DOHH2 (cell line): ENCODE measurements around the gene IL17REL.

Experiments
- H3F3A ChIP-seq: fragments of 200-600 bp; sonication (generic), shearing (Covaris generic); 2 replicates; pipeline ENCODE4 v1.6.0; 2016; ENCODE audit warnings: antibody characterized with exemption, mild to moderate bottlenecking; ENCODE audit not compliant: control insufficient read depth, insufficient read depth
- H3K27ac ChIP-seq: fragments of 200-600 bp; sonication (generic); 2 replicates; pipeline ENCODE4 v1.5.1; 2014; ENCODE audit warnings: low read depth, mild to moderate bottlenecking, low read length, moderate library complexity
- H3K27me3 ChIP-seq: fragments of 200-600 bp; sonication (generic); 2 replicates; pipeline ENCODE4 v1.6.1; 2014; ENCODE audit warnings: mild to moderate bottlenecking, low read length, mixed read lengths; ENCODE audit not compliant: control insufficient read depth
- H3K36me3 ChIP-seq: fragments of 200-600 bp; sonication (generic); 2 replicates; pipeline ENCODE4 v1.6.1; 2014; ENCODE audit warnings: mild to moderate bottlenecking, low read length, moderate library complexity, mixed read lengths; ENCODE audit not compliant: control insufficient read depth
- H3K4me1 ChIP-seq: fragments of 200-600 bp; sonication (generic); 2 replicates; pipeline ENCODE4 v1.6.1; 2014; ENCODE audit warnings: mild to moderate bottlenecking, low read length, mixed read lengths; ENCODE audit not compliant: control insufficient read depth
- H3K4me2 ChIP-seq: fragments of 200-600 bp; sonication (generic); 2 replicates; pipeline ENCODE4 v1.6.0; 2014; ENCODE audit warnings: mild to moderate bottlenecking, low read length, moderate library complexity
- H3K4me3 ChIP-seq: fragments of 200-600 bp; sonication (generic); 2 replicates; pipeline ENCODE4 v1.5.1; 2014; ENCODE audit warnings: mild to moderate bottlenecking, low read length, mixed read lengths
- H3K79me2 ChIP-seq: fragments of 200-600 bp; sonication (generic); 2 replicates; pipeline ENCODE4 v1.6.1; 2014; ENCODE audit warnings: mild to moderate bottlenecking, low read length, mixed read lengths; ENCODE audit not compliant: control insufficient read depth
- H3K9me2 ChIP-seq: fragments of 200-600 bp; sonication (generic); replicated peaks from 2 replicates; pipeline ENCODE4 v1.6.1; 2014; ENCODE audit warnings: mild to moderate bottlenecking, low read length, mixed read lengths; ENCODE audit not compliant: control insufficient read depth
- H3K9me3 ChIP-seq: fragments of 200-600 bp; sonication (generic); 2 replicates; pipeline ENCODE4 v1.6.1; 2014; ENCODE audit warnings: antibody characterized with exemption, low read length, mixed read lengths; ENCODE audit not compliant: control insufficient read depth, insufficient read depth
- H4K20me1 ChIP-seq: fragments of 200-600 bp; sonication (generic); 2 replicates; pipeline ENCODE4 v1.6.0; 2014; ENCODE audit warnings: low read depth, mild to moderate bottlenecking, antibody characterized with exemption, low read length, moderate library complexity; ENCODE audit not compliant: control insufficient read depth, insufficient read depth
- EZH2phosphoT487 ChIP-seq: fragments of 200-600 bp; sonication (generic); IDR thresholded peaks from 2 replicates; pipeline ENCODE4 v1.6.1; 2017; ENCODE audit warnings: borderline replicate concordance, mild to moderate bottlenecking, antibody characterized with exemption, low read length, moderate library complexity, mixed read lengths
- TF ChIP-seq, protein P1 (sequence below): fragments of 200-600 bp; sonication (generic); IDR thresholded peaks from one replicate; pipeline ENCODE4 v1.5.1; 2014; ENCODE audit warnings: antibody characterized with exemption, mild to moderate bottlenecking, low read depth, low read length; ENCODE audit not compliant: poor library complexity, severe bottlenecking

The IL17REL gene

DNA sequence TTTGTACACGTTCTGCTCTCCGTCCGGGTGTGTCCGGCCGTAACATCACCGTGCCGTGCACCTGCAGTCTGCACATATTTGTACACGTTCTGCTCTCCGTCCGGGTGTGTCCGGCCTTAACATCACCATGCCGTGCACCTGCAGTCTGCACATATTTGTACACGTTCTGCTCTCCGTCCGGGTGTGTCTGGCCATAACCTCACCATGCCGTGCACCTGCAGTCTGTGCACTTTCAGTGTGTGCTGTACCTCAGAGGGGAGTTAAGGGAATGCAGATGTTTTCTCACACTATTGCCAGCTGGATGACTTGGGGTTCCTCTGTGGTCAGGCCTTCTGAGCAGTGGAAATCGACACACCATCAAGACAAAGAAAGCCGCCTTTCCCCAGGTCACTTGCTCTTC lies 41.3 kb upstream of the IL17REL start:
- Histone ChIP-seq H4K20me1 (no peaks in the 10 kb centered on the region), H3K4me2 (peak overlapping the region; percentile 66), H3K9me3 (peaks cover 21% of the 10 kb centered on the region), H3K36me3 (no peaks in the 10 kb centered on the region), H3F3A (peaks cover 24% of the 10 kb centered on the region), H3K27ac (peak overlapping the region; percentile 85), H3K4me3 (peak overlapping the region; percentile 53), H3K79me2 (no peaks in the 10 kb centered on the region), H3K27me3 (no peaks in the 10 kb centered on the region), H3K9me2 (no peaks in the 10 kb centered on the region), H3K4me1 (peaks cover 53% of the 10 kb centered on the region)
- TF ChIP-seq, protein P1, sequence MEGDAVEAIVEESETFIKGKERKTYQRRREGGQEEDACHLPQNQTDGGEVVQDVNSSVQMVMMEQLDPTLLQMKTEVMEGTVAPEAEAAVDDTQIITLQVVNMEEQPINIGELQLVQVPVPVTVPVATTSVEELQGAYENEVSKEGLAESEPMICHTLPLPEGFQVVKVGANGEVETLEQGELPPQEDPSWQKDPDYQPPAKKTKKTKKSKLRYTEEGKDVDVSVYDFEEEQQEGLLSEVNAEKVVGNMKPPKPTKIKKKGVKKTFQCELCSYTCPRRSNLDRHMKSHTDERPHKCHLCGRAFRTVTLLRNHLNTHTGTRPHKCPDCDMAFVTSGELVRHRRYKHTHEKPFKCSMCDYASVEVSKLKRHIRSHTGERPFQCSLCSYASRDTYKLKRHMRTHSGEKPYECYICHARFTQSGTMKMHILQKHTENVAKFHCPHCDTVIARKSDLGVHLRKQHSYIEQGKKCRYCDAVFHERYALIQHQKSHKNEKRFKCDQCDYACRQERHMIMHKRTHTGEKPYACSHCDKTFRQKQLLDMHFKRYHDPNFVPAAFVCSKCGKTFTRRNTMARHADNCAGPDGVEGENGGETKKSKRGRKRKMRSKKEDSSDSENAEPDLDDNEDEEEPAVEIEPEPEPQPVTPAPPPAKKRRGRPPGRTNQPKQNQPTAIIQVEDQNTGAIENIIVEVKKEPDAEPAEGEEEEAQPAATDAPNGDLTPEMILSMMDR = no peak
- no peak for TF ChIP-seq EZH2phosphoT487

DNA sequence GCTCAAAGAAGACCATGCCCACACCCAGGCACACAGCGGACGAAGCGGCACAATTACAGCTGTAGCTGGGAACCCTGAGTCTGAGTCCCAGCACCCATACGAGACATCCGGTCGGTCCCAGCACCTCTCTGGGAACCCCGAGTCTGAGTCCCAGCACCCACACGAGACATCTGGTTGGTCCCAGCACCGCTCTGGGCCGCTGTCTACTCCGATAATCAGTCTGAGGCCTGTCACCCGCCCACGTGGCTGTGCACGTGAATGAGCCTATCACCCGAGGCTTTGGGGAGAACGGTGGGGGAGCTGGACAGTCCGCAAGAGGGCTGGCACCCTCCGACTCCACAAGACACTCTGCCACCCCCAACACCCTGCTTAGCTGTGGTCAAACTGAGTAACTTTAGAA lies 39.4 kb upstream of the IL17REL start:
- Histone ChIP-seq H3K4me1 (peaks cover 35% of the 10 kb centered on the region), H3K27me3 (no peaks in the 10 kb centered on the region), H3K36me3 (no peaks in the 10 kb centered on the region), H3K27ac (no peak overlapping the region), H3K4me3 (no peak overlapping the region), H4K20me1 (no peaks in the 10 kb centered on the region), H3K9me3 (peaks cover 21% of the 10 kb centered on the region), H3K9me2 (no peaks in the 10 kb centered on the region), H3F3A (peaks cover 22% of the 10 kb centered on the region), H3K4me2 (no peak overlapping the region), H3K79me2 (no peaks in the 10 kb centered on the region)
- no peak for TF ChIP-seq EZH2phosphoT487
- TF ChIP-seq, protein P1 = no peak

DNA sequence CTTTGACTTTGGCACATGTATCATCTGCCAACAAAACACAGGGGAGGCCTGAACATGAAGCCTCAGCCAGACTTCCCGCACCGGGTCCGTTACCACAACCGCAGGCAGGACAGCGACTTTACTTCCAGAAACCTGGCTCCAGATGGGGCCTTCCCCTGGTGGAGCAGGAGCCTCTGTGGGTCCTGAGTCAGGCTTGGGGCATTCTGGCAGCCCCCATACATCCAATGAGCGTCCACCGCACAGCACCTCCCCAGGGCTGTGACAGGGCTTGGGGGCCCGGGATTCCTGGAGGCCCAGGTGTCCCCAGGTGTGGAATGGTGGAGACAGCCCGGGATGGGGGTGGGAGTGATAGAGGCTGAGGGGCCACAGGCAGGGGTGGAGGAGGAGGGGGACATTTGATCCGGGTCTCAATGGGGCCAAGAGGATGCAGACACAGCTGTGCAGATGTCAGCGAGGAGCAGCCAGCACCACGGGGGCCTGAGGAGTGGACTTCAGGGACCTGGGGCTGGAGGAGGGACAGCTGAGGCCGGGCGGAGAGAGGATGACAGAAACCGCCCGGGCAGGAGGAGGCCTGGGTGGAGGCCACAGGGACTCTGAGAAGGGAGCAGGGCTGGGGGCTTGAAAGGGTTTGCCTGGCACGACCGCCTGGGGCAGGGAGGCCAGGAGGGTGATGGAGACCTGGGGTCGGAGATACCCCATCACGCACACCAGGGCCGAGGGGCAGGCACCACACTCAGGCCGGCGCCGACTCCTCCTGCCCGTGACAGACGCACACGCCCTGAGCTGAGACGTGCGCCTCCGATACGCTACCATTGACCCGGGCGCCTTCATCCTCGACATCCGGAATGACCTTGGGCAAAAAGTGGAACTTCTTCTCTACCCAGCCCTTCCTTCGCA lies 37.0 kb upstream of the IL17REL start:
- Histone ChIP-seq H3K4me2 (no peak overlapping the region), H3K4me1 (peaks cover 12% of the 10 kb centered on the region), H3K4me3 (no peak overlapping the region), H3K27ac (no peak overlapping the region), H3K9me3 (peaks cover 21% of the 10 kb centered on the region), H3K9me2 (no peaks in the 10 kb centered on the region), H3K36me3 (no peaks in the 10 kb centered on the region), H3F3A (peaks cover 17% of the 10 kb centered on the region), H3K27me3 (peaks cover under 1% of the 10 kb centered on the region; the same call in 1 of the 2 replicates), H3K79me2 (no peaks in the 10 kb centered on the region), H4K20me1 (no peaks in the 10 kb centered on the region)
- TF ChIP-seq, protein P1 = no peak
- TF ChIP-seq EZH2phosphoT487 = no peak
